Muscle of back (tissue), 3 donors: ENCODE results near the gene LOC101059915.
"Not testable (repeated sequence)": the region's sequence is repeated elsewhere in the genome, so short reads cannot be mapped to it uniquely, and the experiment has no call there.

Source experiments
- DNase-seq, 3 donors: peaks; one replicate each; pipeline versions ENCODE4 v3.0.0 to v3.0.0-alpha.2; 2013

LOC101059915 gene

GRCh38 chrX:71640002-71640401 lies 27.3 kb upstream of the LOC101059915 start:
- DNase-seq: no peak

GRCh38 chrX:71644406-71644805 lies 22.9 kb upstream of the LOC101059915 start:
- not testable (repeated sequence) for DNase-seq

GRCh38 chrX:71650333-71650969 lies 16.9 kb upstream of the LOC101059915 start:
- DNase-seq: no peak

- peak; percentile 29 to 64 (median 42) for DNase-seq
Measured at GRCh38 chrX:71652405-71652804, 14.9 kb upstream of the LOC101059915 start.

GRCh38 chrX:71653344-71653743 lies 14.0 kb upstream of the LOC101059915 start:
- DNase-seq: no peak

- no peak for DNase-seq
Measured at GRCh38 chrX:71657267-71657666, 10.1 kb upstream of the LOC101059915 start.

- DNase-seq: no peak
Measured at GRCh38 chrX:71659342-71659741, 8.0 kb upstream of the LOC101059915 start.

DNA sequence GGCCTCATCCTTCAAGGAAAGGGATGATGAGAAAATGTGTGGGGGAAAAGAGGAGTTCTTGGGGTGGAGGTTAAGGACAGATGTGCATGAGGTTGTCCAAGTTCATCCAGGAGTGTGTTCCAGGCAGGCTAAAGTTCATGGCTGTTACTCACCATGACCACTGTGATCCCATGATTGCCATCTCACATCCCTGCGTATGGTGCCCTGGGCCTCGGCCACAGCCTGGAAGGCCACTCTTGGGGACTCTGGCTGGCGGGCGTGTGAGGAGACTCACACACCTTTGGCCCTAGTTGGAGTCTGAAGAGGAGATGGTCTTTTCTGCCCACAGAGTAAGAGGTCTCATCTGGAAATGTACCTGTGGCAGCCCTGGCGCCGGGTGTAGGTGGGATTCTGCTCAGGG lies 7.4 kb upstream of the LOC101059915 start:
- DNase-seq: no peak

DNA sequence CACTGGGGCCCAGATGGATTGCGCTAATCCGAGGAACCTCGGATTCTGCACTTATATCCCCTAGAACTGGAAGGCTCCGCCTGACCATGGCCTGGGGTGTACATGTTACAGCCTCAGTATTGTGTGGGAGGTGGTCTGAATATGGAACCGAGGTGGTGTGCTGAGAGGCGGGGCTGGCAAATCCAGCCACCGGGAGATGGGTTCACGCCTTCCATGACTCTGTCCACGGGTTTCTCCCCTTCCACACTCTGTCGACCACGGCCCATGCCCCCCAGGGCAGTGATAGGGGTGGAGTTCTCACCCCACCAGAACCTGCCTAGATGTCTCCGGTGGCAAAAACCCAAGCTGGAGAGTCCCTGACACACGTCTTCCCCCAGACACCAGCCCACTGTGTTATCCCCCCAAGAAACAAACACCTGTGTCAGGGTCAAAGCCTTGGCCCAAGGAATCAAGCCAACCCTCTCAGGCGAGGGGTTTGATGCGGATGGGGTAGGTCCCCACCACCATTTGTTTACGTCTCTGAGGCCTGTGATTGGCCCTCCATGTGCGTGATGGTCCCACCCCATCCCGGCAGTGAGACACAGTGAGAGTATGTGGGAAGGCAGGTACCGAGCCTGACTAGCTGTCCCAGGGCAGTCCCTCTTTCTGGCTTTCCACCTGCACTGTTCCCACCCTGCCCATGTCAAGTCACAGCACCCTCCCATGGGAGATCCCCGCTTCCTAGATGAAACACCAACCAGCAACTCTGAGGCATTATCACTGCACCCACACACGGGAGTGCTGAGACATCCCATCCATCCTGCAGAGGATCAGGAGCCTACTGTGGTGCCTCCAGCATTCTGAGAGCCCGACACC lies 6.6 kb upstream of the LOC101059915 start:
- no peak for DNase-seq

GRCh38 chrX:71661919-71662318 lies 5.4 kb upstream of the LOC101059915 start:
- DNase-seq: no peak

DNA sequence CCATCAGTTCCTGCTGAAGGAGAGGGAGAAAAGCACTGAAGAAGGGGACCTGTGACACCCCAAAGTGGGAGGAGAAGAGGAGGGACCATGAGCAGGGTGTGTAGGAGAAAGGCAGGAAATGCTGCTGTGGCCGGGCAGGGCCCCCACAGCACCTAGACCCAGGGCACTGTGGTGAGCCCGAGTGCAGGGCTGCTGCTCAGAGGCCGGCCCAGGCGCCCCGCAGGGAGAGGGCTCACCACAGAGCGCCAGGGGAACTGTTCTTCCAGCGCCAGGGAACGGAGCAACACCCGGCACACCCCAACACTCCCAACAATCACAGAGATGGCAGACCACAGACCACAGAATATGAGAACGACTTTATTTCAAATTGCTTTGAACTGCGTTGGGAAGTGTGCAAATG lies 4.7 kb upstream of the LOC101059915 start:
- not testable (repeated sequence) for DNase-seq

GRCh38 chrX:71663238-71663637 lies 4.1 kb upstream of the LOC101059915 start:
- DNase-seq: not testable (repeated sequence)

- not testable (repeated sequence) for DNase-seq
Measured at GRCh38 chrX:71664202-71664601, 3.1 kb upstream of the LOC101059915 start.

GRCh38 chrX:71664889-71665491 lies 2.4 kb upstream of the LOC101059915 start:
- no peak for DNase-seq

- DNase-seq: no peak
Measured at GRCh38 chrX:71665747-71666146, 1.6 kb upstream of the LOC101059915 start.

DNA sequence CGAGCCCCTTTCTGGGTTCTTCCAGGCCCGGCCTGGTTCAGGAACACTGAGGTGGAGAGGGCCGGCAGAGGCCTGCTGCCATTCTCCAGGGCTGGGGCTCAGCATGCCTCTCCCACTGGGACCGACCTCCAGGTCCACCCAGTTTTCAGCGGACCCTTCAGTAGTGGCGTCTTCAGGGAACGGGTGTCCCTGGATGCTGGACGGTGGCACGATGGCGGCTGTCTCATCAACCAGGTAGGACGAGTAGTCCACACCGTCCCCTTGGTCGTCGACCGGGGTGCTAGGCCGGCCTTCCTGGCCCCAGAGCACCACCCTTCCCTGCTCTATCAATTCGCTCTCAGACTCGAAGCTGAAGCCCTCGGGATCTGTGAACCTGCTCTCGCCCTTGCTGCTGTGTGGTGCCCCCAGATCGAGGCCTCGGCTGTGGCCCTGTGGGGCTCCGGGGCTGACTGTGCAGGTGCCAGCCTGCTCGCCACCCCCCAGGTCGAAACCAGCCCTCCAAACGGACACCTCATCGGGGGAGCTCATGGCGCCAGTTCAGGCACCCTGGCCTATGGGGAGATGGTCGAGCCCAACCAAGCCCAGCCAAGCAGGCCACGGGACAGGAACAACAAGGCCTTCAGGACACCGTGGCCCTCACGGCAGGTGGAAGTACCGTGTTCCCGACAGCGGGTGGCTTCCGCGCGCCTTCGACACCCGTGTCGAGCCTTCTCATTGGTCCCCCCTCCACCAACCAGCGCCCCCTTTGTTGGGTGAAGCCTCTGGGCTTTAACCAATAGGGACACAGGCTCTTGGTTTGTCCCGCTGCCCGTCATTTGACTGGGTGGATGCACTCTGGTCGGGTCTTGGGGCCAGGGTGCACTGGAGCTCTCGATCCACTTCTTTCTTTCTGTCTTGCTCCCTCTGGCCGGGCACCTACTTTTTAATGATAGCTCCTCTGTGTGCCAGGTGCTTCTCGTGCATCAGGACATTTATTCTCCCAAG lies 814 bp upstream of the LOC101059915 start:
- DNase-seq: no peak

DNA sequence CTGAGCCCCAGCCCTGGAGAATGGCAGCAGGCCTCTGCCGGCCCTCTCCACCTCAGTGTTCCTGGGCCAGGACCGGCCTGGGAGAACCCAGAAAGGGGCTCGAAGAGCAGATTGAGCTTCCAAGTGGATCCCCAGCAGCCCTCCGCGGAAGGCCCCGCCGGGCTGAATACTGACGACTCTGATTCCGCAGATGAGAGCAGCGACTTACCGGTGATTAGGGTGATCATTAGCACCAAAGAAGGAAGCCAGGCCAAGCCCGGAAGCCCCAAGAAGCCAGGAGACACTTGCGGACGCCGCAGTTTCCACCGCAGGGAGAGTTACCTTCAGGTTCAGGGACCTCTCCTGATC lies 876 bp downstream of the LOC101059915 start:
- no peak for DNase-seq

GRCh38 chrX:71669492-71669891 lies 2.1 kb downstream of the LOC101059915 start:
- DNase-seq: no peak

GRCh38 chrX:71669947-71670346 lies 2.6 kb downstream of the LOC101059915 start:
- DNase-seq: not testable (repeated sequence)

- no peak for DNase-seq
Measured at GRCh38 chrX:71671043-71671780, 3.9 kb downstream of the LOC101059915 start.

GRCh38 chrX:71671938-71672337 lies 4.6 kb downstream of the LOC101059915 start:
- DNase-seq: no peak
